HEK293 (cell line): ENCODE measurements around the gene ZNF345.

Source experiments
- CTCF ChIP-seq: fragments of 450-650 bp; formaldehyde crosslinking; IDR thresholded peaks from 2 replicates; pipeline ENCODE4 v1.5.1; 2016; ENCODE audit warnings: missing biosample characterization, missing genetic modification characterization
- FEZF1 ChIP-seq: fragments of 450-650 bp; formaldehyde crosslinking; IDR thresholded peaks from 2 replicates; pipeline ENCODE4 v1.5.1; 2016; ENCODE audit warnings: missing biosample characterization, missing genetic modification characterization
- GLI4 ChIP-seq: fragments of 450-650 bp; formaldehyde crosslinking; IDR thresholded peaks from 2 replicates; pipeline ENCODE4 v1.5.1; 2016; ENCODE audit warnings: missing biosample characterization, missing genetic modification characterization
- YY1 ChIP-seq: fragments of 450-650 bp; formaldehyde crosslinking; IDR thresholded peaks from 2 replicates; pipeline ENCODE4 v1.5.1; 2018; ENCODE audit warnings: missing biosample characterization, missing genetic modification characterization
- ZIC2 ChIP-seq: fragments of 450-650 bp; formaldehyde crosslinking; IDR thresholded peaks from 2 replicates; pipeline ENCODE4 v1.5.1; 2016; ENCODE audit warnings: missing biosample characterization, missing genetic modification characterization
- ZNF157 ChIP-seq: fragments of 450-650 bp; formaldehyde crosslinking; IDR thresholded peaks from 2 replicates; pipeline ENCODE4 v1.5.1; 2016; ENCODE audit warnings: missing biosample characterization, missing genetic modification characterization
- ZNF792 ChIP-seq: fragments of 450-650 bp; formaldehyde crosslinking; IDR thresholded peaks from 2 replicates; pipeline ENCODE4 v1.5.1; 2016; ENCODE audit warnings: missing biosample characterization, missing genetic modification characterization

GRCh38 chr19:36851898-36852297 is 1.2 kb downstream of the ZNF345 start:
- no peak for TF ChIP-seq FEZF1 (tag by site-specific recombination)
- no peak for TF ChIP-seq CTCF (tag by site-specific recombination)
- no peak for TF ChIP-seq ZNF157
- no peak for TF ChIP-seq GLI4
- TF ChIP-seq ZIC2, result no peak
- TF ChIP-seq ZNF792 (tag by site-specific recombination), result no peak
- no peak for TF ChIP-seq YY1
